Measurements from ENCODE around the gene ARMC7. TPM values are rescaled to one million over a fixed set of nuclear protein-coding genes. Genes with fewer than 3 reads are reported as not detected.

Gene ARMC7
- total and polyA plus RNA-seq, 2 of the 4 experiments (the other 2 are of a cell fraction) = 1.8 to 6.9 TPM

GRCh38 chr17:75110234-75110937 lies 617 bp downstream of the ARMC7 start (continued):
- no peak for TF ChIP-seq CTCF (conservative IDR thresholded peaks at IDR 0.05; ENCODE audit: low read depth, low read length)
- no peak for TF ChIP-seq MXI1 (IDR thresholded peaks at IDR 0.05; ENCODE audit: borderline replicate concordance, low read depth, low read length)

- no TSS peak for BruUV-seq (replicated peaks)
- H3K9me1 ChIP-seq (ENCODE audit: insufficient read depth, low read length) = 0 out of 2 replicates have a peak, but pooled peaks cover 5% of the 10 kb centered on the region
- 90% methylated on average over 4 of the region's 7 CpGs; no CpG with 5 or more reads in 1 of the 2 experiments for WGBS, 2 experiments (ENCODE audit: extremely low coverage in 2 of 2, insufficient read length in 1 of 2)
Observed at GRCh38 chr17:75111777-75112335, 2.1 kb downstream of the ARMC7 start.

More at GRCh38 chr17:75111777-75112335, 2.1 kb downstream of the ARMC7 start:
- no peak overlapping the region for H2BK120ac ChIP-seq (ENCODE audit: low read depth, low read length)
- POLR2A ChIA-PET (ENCODE audit: unreplicated experiment) = no interaction called here
- intact Hi-C loops (cut with micrococcal nuclease) = loop anchor here (5.0 kb wide), 2 partner anchors 50 to 125 kb away; partner anchors contain the start of gene CDR2L
- TF ChIP-seq ELK1 (IDR thresholded peaks at IDR 0.05; ENCODE audit: borderline replicate concordance, low read depth, low read length) (no peak), RFX5 (IDR thresholded peaks at IDR 0.05; ENCODE audit: low read depth, low read length) (no peak), RAD21 (IDR thresholded peaks at IDR 0.05; ENCODE audit: low read length) (no peak), NFE2L2 (IDR thresholded peaks at IDR 0.05; ENCODE audit: low read depth, low read length) (no peak)
- H2BK15ac ChIP-seq (ENCODE audit: low read depth, low read length) = no peak overlapping the region
- H3K27ac ChIP-seq (ENCODE audit: insufficient read depth, low read length) = no peak overlapping the region
- ATAC-seq (ENCODE audit: low read depth) (no peak), DNase-seq (no peak)
- no peak overlapping the region for H4K91ac ChIP-seq (ENCODE audit: insufficient read depth, low read depth, low read length)
- H3K9ac ChIP-seq (ENCODE audit: low read depth, low read length) = no peak overlapping the region
- H3K9me3 ChIP-seq (ENCODE audit: control insufficient read depth, insufficient read depth, low read length) = no peaks in the 10 kb centered on the region
- no peaks in the 10 kb centered on the region for H4K20me1 ChIP-seq (ENCODE audit: insufficient read depth, low read length)
- H3K79me1 ChIP-seq (ENCODE audit: low read depth in 1 of 2, low read length in 2 of 2) = peaks cover 23 to 43% of the 10 kb centered on the region in 2 experiments
- H3K18ac ChIP-seq (ENCODE audit: low read depth, low read length) = no peak overlapping the region
- no peak overlapping the region for H4K8ac ChIP-seq (ENCODE audit: low read depth in 2 of 2, low read length in 2 of 2)
- no peak overlapping the region for H2AK5ac ChIP-seq (ENCODE audit: low read depth, low read length)
- H4K5ac ChIP-seq (ENCODE audit: low read depth, low read length) = no peak overlapping the region
- in situ Hi-C loops (cut with MboI; ENCODE audit: low sequenced_read_pairs) = no loop called here
- peaks cover 2% of the 10 kb centered on the region; the same call in 1 of the 2 replicates for H3K27me3 ChIP-seq (ENCODE audit: control insufficient read depth, insufficient read depth, low read length)
- no peak overlapping the region for H2BK5ac ChIP-seq (ENCODE audit: low read depth, low read length, poor library complexity, severe bottlenecking)
- H2AFZ ChIP-seq (replicated peaks; ENCODE audit: low read length, poor library complexity) = no peak overlapping the region
- no peak overlapping the region for H3K4ac ChIP-seq (ENCODE audit: low read depth, low read length)
- H3K4me2 ChIP-seq (ENCODE audit: low read depth, low read length) = no peak overlapping the region
- dilution Hi-C loops (cut with HindIII; ENCODE audit: low sequenced_read_pairs, unreplicated experiment) = no loop called here
- no peak overlapping the region for H2AK9ac ChIP-seq (replicated peaks; ENCODE audit: low read depth, low read length, poor library complexity)
- peaks cover 4% of the 10 kb centered on the region; the same call in 1 of the 2 replicates for H3K36me3 ChIP-seq (ENCODE audit: control insufficient read depth, insufficient read depth, low read length)
- CTCF ChIA-PET = no interaction called here
- no peak overlapping the region for H3K4me3 ChIP-seq (ENCODE audit: insufficient read depth, low read depth, low read length)
- H2BK20ac ChIP-seq (ENCODE audit: low read depth, low read length) = no peak overlapping the region
- H3K56ac ChIP-seq (ENCODE audit: extremely low read depth, insufficient read depth, low read length) = no peak overlapping the region
- no peak overlapping the region for H3K23ac ChIP-seq (ENCODE audit: low read depth, low read length)
- H3K14ac ChIP-seq (replicated peaks; ENCODE audit: low read depth, low read length) = no peak overlapping the region
- H3K4me1 ChIP-seq (ENCODE audit: control insufficient read depth, insufficient read depth, low read length) = peaks cover 8% of the 10 kb centered on the region; the same call in 1 of the 2 replicates
